Cardiac fibroblast (primary cell): ENCODE data around the gene KCTD2.
A peak's percentile ranks its signal among the peaks of the same experiment; 100 is the strongest.

Experiments
- DNase-seq, 2 donors: peaks; one replicate each; pipeline versions ENCODE4 v3.0.0 to v3.0.0-alpha.2; 2010; ENCODE audit warnings: low read depth in 2 of 2
- H3K4me3 ChIP-seq, 2 donors: replicated peaks in 1 of 2; 1 replicate in 1 of 2; 2 replicates in 1 of 2; pipeline ENCODE4 v1.5.1; 2011; ENCODE audit warnings: low read depth in 2 of 2, low read length in 2 of 2, mild to moderate bottlenecking in 2 of 2, moderate library complexity in 1 of 2
- TF ChIP-seq, protein P1 (sequence below): IDR thresholded peaks from one replicate; pipeline ENCODE4 v1.5.1; 2011; ENCODE audit warnings: low read depth, mild to moderate bottlenecking, low read length, inconsistent platforms

Gene KCTD2

GRCh38 chr17:75011401-75012095 lies 35.5 kb upstream of the KCTD2 start:
- peak overlapping the region; percentile 84 to 90 for H3K4me3 ChIP-seq
- TF ChIP-seq, protein P1, sequence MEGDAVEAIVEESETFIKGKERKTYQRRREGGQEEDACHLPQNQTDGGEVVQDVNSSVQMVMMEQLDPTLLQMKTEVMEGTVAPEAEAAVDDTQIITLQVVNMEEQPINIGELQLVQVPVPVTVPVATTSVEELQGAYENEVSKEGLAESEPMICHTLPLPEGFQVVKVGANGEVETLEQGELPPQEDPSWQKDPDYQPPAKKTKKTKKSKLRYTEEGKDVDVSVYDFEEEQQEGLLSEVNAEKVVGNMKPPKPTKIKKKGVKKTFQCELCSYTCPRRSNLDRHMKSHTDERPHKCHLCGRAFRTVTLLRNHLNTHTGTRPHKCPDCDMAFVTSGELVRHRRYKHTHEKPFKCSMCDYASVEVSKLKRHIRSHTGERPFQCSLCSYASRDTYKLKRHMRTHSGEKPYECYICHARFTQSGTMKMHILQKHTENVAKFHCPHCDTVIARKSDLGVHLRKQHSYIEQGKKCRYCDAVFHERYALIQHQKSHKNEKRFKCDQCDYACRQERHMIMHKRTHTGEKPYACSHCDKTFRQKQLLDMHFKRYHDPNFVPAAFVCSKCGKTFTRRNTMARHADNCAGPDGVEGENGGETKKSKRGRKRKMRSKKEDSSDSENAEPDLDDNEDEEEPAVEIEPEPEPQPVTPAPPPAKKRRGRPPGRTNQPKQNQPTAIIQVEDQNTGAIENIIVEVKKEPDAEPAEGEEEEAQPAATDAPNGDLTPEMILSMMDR: no peak
- DNase-seq: peak; percentile 74 to 85

- no peak for DNase-seq
- TF ChIP-seq, protein P1: no peak
- H3K4me3 ChIP-seq: peak overlapping the region; percentile 84 to 90
Measured at GRCh38 chr17:75012096-75012345, 35.0 kb upstream of the KCTD2 start.

DNA sequence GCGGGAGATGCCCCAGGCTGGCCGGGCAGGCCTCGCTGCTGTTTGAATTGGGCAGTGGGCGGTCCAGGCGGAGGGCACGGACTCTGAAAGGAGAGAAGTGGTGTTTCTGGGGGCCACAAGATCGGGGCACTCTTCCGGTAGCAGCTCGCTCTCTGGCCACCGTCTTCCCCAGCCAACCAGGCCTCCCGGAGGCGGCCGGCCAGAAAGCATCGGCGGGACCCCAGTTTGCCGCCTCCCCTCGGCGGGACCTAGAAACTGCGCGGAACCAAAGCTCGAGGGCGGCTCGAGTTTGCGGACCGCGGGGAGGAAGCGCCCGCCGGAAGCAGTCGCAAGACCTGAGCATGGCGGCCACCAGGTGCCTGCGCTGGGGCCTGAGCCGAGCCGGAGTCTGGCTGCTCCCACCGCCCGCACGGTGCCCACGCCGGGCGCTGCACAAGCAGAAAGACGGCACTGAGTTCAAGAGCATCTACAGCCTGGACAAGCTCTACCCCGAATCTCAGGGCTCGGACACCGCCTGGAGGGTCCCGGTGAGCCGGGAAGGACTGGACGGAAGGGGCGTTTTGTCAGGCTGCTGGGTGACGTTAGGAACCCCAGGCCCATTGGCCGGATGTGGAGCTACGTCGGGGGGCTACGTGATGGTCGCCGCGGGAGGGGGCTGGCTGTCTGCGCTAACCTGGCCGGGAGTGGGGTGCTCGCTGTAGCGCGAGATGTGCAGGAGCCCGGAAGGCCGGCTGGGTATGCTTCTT lies 34.5 kb upstream of the KCTD2 start, which contains the start of gene MRPL58:
Gene MRPL58, plus strand, starts transcription at position 325 of the 746 bp plus-strand sequence. Its CDS starts 17 bp downstream, at position 342.
- DNase-seq: peak; percentile 87 to 91
- H3K4me3 ChIP-seq: peak within 1 kb of the TSS; percentile 84 to 90
- TF ChIP-seq, protein P1: peak; percentile 78

- TF ChIP-seq, protein P1: no peak
- DNase-seq: no peak
- peak overlapping the region; percentile 84 to 90 for H3K4me3 ChIP-seq
Measured at GRCh38 chr17:75013092-75013559, 33.9 kb upstream of the KCTD2 start.

DNA sequence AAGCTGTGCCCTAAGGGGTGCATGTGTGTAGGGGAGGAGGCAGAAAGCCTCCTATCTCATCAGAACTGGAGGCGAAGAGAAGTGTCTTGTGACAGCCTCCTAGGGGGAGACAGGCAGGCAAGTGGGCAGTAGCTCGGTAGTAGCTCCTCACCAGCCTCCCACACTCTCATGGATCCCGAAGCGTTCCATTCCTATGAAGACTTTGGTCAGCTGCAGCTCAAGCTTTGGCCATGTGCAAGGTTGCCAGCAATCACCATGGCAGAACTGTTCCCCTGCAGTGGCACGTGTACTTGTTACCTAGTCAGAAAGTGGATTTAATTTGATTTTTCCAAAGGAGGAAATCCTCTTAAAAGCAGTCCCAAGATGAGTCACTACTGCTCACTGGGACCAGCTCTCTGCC lies 27.9 kb upstream of the KCTD2 start:
- TF ChIP-seq, protein P1: no peak
- H3K4me3 ChIP-seq: no peak overlapping the region
- no peak for DNase-seq

DNA sequence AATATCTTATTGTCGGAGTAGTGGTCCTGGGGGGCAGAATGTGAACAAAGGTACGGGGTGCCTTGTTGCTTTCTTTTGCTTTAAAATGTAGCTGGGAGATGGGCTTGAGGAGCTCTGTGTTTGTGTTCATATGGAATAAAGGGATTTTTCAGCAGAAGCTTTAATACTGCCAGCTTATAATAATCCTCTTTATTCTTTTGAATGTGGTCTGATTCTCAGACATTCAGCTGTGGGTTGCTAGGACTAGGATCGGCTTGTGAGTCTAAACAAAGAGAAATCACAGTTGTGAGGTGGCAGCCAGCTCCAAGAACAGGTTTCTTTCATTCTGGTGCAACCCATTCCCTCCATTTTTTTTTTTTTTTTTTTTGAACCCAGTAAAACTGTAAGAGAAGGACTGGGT lies 27.3 kb upstream of the KCTD2 start:
- DNase-seq: no peak
- TF ChIP-seq, protein P1: no peak
- no peak overlapping the region for H3K4me3 ChIP-seq
